ENCODE results near the gene PCDHGA5.

GRCh38 chr5:141403387-141403786 is 39.4 kb downstream of the PCDHGA5 start:
- TF ChIP-seq EZH2 (IDR thresholded peaks at IDR 0.05; ENCODE audit: low read length): no peak
- TF ChIP-seq CTCF (optimal IDR thresholded peaks at IDR 0.05 in 1 of 3, IDR thresholded peaks at IDR 0.05 in 1 of 3, conservative IDR thresholded peaks at IDR 0.05 in 1 of 3; ENCODE audit: extremely low read depth in 1 of 3, insufficient read depth in 2 of 3, low read length in 3 of 3): no peak

Data from keratinocyte (primary cell).